Mucosa of rectum (tissue), 2 donors: ENCODE measurements around the gene AP1G1.
A peak's percentile ranks its signal among the peaks of the same experiment; 100 is the strongest.
"Not testable (repeated sequence)": the region's sequence is repeated elsewhere in the genome, so short reads cannot be mapped to it uniquely, and the experiment has no call there.

Experiments used
- H3K27ac ChIP-seq, 2 donors: one replicate each; pipeline ENCODE4 v1.7.0; 2013; ENCODE audit warnings: inconsistent platforms in 2 of 2, low read depth in 2 of 2, low read length in 2 of 2
- H3K27me3 ChIP-seq, 2 donors: one replicate each; pipeline ENCODE4 v1.7.0; 2013; ENCODE audit warnings: low read length in 2 of 2; ENCODE audit not compliant: control insufficient read depth in 2 of 2, insufficient read depth in 2 of 2
- H3K36me3 ChIP-seq, 2 donors: one replicate each; pipeline ENCODE4 v1.7.0; 2013; ENCODE audit warnings: low read length in 2 of 2; ENCODE audit not compliant: control insufficient read depth in 2 of 2, insufficient read depth in 2 of 2
- H3K4me1 ChIP-seq, 2 donors: one replicate each; pipeline ENCODE4 v1.7.0; 2013; ENCODE audit warnings: low read length in 2 of 2, mild to moderate bottlenecking in 1 of 2; ENCODE audit not compliant: control insufficient read depth in 2 of 2, insufficient read depth in 2 of 2
- H3K4me3 ChIP-seq, 2 donors: one replicate each; pipeline ENCODE4 v1.7.0; 2013; ENCODE audit warnings: low read length in 2 of 2
- H3K9ac ChIP-seq, 2 donors: one replicate each; pipeline ENCODE4 v1.7.0; 2013; ENCODE audit warnings: low read length in 2 of 2, low read depth in 1 of 2, mild to moderate bottlenecking in 1 of 2
- H3K9me3 ChIP-seq, 2 donors: one replicate each; pipeline ENCODE4 v1.7.0; 2013; ENCODE audit warnings: low read length in 2 of 2; ENCODE audit not compliant: control insufficient read depth in 2 of 2
- donor health status: healthy.
- donor health status: Normal muscosa, but diverticular disease.

Gene AP1G1

DNA sequence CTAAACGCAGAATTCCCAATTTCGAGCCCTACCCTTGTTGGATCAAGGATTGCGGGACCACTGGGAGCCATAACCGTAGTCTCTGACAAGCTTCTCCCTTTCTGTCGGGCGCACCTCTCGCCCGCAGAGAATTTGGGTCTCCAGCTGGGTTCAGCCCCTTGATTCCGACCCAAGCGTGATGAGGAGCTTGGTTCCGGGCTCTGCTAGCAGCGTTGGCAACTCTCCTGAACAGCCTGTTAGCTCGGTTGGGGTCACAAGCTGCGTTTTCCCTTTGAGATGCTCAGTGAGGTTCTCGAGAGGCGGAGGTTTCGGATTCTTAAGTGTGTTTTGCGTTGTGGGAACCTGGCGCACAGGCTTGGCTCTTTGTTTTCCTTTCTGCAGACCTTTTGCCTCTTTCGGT lies 37.8 kb upstream of the AP1G1 start:
- no peaks in the 10 kb centered on the region for H3K27me3 ChIP-seq
- H3K27ac ChIP-seq, result peak overlapping the region; percentile 70 to 86
- no peaks in the 10 kb centered on the region for H3K9me3 ChIP-seq
- H3K4me3 ChIP-seq, result peak overlapping the region; percentile 78 to 95
- peak overlapping the region; percentile 92 to 96 for H3K9ac ChIP-seq
- peaks cover 26 to 28% of the 10 kb centered on the region in 2 donors for H3K36me3 ChIP-seq
- H3K4me1 ChIP-seq, result peaks cover 8% of the 10 kb centered on the region in 2 donors

DNA sequence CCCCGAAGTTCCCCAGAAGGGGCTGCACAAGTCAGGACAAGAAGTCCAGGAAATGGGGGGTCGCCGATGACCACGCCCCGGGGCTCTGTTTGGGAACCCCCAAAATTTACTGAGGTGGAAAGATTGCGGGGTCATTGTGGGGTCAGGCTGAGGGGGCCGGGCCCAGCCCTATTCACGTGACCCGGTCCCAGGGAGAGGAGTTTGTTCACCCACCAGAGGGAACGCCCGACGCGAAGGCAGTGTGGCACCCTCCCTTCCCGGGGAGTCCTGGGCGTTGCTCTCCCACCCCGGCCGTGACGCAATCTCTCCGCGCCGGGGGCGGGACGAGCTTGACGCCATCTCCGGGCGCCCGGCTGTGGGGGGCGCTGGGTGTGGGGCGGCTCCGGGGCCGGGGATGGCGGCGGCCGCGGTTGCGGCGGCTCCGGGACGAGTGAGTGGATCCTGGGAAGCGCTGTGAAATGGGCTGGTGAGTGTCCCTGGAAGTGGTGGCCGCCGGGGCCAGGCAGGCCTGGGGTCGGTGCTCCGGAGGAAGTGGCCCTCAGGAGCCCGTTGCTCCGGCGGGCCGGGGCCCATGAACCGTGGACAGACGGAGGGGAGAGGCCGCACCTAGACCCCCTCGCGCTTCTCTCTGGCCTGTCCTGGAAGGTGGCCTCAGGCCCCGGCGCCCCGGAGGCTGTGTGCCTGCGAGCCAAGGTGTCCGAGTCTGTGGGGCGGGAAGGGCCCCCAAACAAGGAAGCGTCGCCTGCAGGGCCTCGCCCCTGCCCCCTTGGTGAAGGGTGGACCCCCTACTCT lies 37.2 kb upstream of the AP1G1 start, which contains the start of gene ATXN1L:
TSS of gene ATXN1L (plus strand) at position 338 of the 792 bp plus-strand sequence. CDS start 3,765 bp downstream, outside the sequence.
- H3K9me3 ChIP-seq, result no peaks in the 10 kb centered on the region
- H3K4me3 ChIP-seq, result peak within 1 kb of the TSS; percentile 78 to 95
- H3K27me3 ChIP-seq, result no peaks in the 10 kb centered on the region
- H3K36me3 ChIP-seq, result peaks cover 20 to 22% of the 10 kb centered on the region in 2 donors
- peaks cover 8% of the 10 kb centered on the region in 2 donors for H3K4me1 ChIP-seq
- peak within 1 kb of the TSS; percentile 70 to 86 for H3K27ac ChIP-seq
- H3K9ac ChIP-seq, result peak within 1 kb of the TSS; percentile 92 to 96

DNA sequence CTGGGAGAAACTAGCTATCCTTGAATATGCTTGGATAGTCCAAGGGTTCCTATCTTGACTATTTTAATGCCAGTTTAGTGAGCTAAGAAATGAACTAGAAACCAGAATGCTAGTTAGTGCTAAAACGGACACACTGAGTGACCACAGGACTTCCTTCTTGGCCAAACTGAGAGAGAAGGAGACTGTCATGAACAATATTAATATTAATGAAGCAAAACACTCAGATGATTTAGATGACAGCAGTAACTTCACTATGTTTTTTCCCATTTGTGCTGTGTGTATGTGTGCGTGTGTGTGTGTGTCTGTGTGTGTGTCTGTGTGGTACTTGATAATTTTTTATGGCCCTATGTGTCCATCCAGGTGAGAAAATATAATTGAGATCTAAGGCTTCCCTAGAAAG lies 34.9 kb upstream of the AP1G1 start:
- H3K27me3 ChIP-seq, result no peaks in the 10 kb centered on the region
- H3K9me3 ChIP-seq, result no peaks in the 10 kb centered on the region
- peaks cover 8% of the 10 kb centered on the region in 2 donors for H3K4me1 ChIP-seq
- peaks cover 1 to 5% of the 10 kb centered on the region in 2 donors for H3K36me3 ChIP-seq
- H3K27ac ChIP-seq, result peak overlapping the region in 1 of 2 donors; percentile 29
- no peak overlapping the region for H3K9ac ChIP-seq
- no peak overlapping the region for H3K4me3 ChIP-seq

DNA sequence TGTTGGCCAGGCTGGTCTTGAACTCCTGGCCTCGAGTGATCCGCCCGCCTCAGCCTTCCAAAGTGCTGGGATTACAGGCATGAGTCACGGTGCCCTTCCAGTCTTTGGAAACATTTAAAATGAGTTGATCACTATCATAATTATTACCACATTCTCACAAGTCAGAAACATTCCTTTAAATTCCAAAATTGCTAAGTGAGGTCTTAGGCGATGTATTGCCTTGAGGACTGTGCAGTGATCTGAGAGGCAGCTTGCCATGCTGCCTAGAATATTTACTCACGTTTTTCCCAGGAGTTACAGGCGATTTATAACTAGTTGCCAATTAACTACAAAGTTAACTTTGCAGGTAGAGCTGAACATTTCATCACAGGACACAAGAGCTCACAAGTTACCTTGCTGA lies 31.4 kb upstream of the AP1G1 start:
- Histone ChIP-seq H3K27me3 (no peaks in the 10 kb centered on the region), H3K9ac (no peak overlapping the region), H3K4me1 (no peaks in the 10 kb centered on the region), H3K27ac (no peak overlapping the region), H3K36me3 (no peaks in the 10 kb centered on the region), H3K9me3 (no peaks in the 10 kb centered on the region), H3K4me3 (no peak overlapping the region)

DNA sequence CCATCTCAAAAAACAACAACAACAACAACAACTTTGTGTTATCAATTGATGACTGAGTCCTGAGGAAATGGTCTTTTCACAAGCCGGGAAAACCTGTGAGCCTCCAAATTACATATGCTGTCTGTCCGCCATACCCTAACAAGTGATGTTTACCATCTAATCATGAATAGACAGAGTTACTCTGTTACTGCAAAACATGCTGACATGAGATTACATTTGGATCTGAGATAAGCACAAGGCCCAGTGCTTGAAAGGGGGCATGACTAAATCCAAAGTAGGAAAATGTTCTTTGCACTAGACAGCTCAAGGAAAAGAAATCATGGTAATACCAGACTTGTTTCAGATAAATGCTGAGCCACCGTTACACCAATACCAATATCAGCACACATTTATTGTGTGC lies 28.5 kb upstream of the AP1G1 start:
- H3K27me3 ChIP-seq, result no peaks in the 10 kb centered on the region
- no peak overlapping the region for H3K4me3 ChIP-seq
- H3K36me3 ChIP-seq, result no peaks in the 10 kb centered on the region
- no peaks in the 10 kb centered on the region for H3K4me1 ChIP-seq
- no peak overlapping the region for H3K27ac ChIP-seq
- no peak overlapping the region for H3K9ac ChIP-seq
- no peaks in the 10 kb centered on the region for H3K9me3 ChIP-seq

DNA sequence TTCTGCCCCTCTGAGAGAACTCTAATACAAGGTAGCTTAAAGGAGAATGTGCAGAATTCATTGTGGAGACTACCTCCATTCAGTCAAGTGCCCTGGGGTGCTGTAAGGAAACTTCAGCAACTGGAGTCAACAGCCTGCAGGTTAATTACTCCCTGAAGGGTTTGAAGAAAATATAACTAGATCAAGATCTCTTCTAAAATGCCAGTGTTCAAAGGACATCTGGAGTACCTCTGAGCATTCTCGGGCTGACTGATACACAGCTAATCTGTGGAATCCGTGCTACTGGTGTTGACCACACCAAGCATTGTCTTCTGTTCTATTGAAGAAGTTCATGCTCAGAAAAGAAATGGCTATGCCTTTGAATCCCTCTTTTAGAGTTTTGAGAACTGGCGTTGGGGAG lies 25.7 kb upstream of the AP1G1 start:
- no peaks in the 10 kb centered on the region for H3K9me3 ChIP-seq
- no peaks in the 10 kb centered on the region for H3K27me3 ChIP-seq
- H3K4me1 ChIP-seq, result no peaks in the 10 kb centered on the region
- H3K9ac ChIP-seq, result no peak overlapping the region
- H3K27ac ChIP-seq, result no peak overlapping the region
- no peak overlapping the region for H3K4me3 ChIP-seq
- no peaks in the 10 kb centered on the region for H3K36me3 ChIP-seq

DNA sequence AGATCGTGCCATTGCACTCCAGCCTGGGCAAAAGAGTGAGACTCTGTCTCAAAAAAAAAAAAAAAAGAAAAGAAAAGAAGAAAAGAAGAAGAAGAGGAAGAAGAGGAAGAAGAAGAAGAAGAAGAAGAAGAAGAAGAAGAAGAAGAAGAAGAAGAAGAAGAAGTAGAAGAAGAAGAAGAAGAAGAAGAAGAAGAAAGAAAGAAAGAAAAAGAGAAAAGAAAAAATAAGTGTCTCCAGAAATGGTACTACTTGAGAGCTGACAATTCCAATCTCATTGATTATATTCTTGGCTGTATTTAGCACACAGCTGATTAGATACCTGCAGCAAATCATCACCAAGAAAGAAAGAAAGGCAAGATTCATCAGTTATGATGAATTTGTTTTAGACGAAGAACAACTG lies 23.5 kb upstream of the AP1G1 start:
- H3K9me3 ChIP-seq, H3K4me1 ChIP-seq, H3K27ac ChIP-seq, H3K36me3 ChIP-seq, H3K27me3 ChIP-seq, H3K9ac ChIP-seq, H3K4me3 ChIP-seq: not testable (repeated sequence)

DNA sequence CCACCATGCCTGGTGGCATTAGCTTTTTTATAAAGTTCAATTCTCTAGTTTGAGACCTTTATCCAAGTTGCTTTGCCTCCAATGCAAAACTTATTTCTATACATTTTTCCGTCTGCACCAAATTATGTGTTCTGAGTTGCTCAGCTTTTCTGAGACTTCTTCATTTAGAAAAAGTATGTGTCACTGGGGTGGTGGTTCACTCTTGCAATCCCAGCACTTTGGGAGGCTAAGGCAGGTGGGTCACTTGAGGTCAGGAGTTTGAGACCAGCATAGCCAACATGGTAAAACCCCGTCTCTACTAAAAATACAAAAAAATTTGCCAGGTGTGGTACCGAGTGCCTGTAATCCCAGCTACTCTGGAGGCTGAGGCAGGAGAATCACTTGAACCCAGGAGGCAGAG lies 23.1 kb upstream of the AP1G1 start:
- not testable (repeated sequence) for H3K4me1 ChIP-seq, H3K27ac ChIP-seq, H3K27me3 ChIP-seq, H3K9ac ChIP-seq, H3K36me3 ChIP-seq, H3K9me3 ChIP-seq, H3K4me3 ChIP-seq

DNA sequence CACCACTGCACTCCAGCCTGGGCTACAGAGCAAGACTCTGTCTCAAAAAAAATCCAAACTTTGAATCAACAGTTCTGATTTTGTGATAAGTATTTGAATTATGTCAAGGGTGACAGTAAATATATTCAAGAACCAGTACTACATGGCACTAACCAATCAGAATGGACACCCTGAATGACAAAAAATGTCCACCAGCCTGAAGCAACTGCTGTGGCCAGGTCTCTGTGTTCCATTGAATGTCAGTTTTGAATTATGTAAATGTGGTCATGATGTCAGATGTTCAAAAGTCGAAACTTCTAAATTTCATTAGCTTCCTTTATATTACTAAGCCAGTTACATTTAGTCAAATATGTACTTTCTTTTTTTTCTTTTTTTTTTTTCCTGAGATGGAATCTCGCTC lies 21.7 kb upstream of the AP1G1 start:
- Histone ChIP-seq H3K27me3 (no peaks in the 10 kb centered on the region), H3K9me3 (no peaks in the 10 kb centered on the region), H3K4me3 (no peak overlapping the region), H3K4me1 (no peaks in the 10 kb centered on the region), H3K27ac (no peak overlapping the region), H3K9ac (no peak overlapping the region), H3K36me3 (no peaks in the 10 kb centered on the region)

DNA sequence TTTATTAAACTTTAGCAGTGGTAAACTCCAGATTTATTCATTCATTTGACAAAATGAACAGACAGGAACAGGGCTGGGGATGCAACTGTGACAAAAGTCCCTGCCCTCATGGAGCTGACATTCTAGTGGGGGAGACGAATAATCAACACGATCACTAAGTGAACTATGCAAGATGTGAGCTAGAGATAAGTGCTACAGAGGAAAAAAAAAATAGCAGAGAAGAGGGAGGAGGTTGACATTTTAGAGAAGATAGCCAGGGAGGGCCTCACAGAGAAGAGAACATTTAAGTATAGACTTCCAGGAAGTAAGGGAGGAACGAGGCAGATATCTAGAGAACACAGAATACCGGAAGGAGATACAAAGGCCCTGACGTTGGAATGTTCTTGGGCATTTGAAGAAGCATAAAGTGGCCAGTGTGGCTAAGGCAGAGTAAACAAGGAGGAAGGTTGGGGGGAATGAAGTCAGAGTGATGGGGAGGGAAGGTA lies 17.9 kb upstream of the AP1G1 start:
- no peak overlapping the region for H3K9ac ChIP-seq
- no peak overlapping the region for H3K27ac ChIP-seq
- no peaks in the 10 kb centered on the region for H3K9me3 ChIP-seq
- no peaks in the 10 kb centered on the region for H3K4me1 ChIP-seq
- no peaks in the 10 kb centered on the region for H3K36me3 ChIP-seq
- no peak overlapping the region for H3K4me3 ChIP-seq
- no peaks in the 10 kb centered on the region for H3K27me3 ChIP-seq
